NCI-H1105 (cell line): ENCODE results near the gene DLG2.

Experiments
- DNase-seq: peaks from one replicate; lab custom pipeline; 2025; lab: John Stamatoyannopoulos, UW

DLG2 gene

DNA sequence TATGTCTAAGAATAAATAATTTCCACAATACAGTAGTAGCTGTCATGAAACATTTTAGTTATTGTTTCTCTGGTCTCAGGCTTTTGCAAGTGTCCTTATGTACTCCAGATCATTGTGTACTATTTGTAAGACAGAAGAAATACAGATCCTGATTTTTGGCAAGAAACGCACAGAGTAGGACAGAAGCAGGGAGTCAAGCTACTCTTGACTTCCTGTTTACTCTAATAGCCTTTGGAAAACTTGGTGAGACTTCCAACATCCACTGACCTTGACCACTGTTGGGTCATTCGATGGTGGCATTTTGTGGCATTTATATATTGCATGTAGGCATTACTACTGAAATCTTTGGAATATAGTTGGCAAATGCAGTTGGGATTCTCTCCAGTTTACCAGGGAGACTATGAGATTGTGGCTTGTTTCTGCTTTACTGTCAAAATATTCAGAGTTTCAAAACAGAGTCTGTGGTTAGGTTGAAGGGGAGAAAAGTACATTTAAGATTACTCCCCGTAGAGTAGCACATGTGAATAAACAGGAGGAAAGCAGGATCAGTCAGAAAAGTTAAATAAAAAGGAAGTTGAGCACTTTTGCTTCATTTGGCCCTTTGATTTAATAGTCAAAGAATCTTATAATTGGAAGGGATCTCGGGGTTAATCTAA is 1614.8 kb downstream of the DLG2 start:
- DNase-seq = no peak

DNA sequence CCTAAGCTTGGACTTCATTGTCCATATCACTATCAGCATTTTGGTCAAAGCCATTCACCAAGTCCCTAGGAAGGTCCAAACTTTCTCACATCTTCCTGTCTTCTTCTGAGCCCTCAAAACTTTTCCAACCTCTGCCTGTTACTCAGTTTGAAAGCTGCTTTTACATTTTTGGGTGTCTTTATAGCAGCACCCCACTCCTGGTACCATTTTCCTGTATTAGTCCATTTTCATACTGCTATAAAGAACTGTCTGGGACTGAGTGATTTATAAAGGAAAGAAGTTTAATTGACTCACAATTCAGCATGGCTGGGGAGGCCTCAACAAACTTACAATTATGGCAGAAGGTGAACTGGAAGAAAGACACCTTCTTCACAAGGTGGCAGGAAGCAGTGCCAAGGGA is 1624.0 kb downstream of the DLG2 start:
- no peak for DNase-seq

DNA sequence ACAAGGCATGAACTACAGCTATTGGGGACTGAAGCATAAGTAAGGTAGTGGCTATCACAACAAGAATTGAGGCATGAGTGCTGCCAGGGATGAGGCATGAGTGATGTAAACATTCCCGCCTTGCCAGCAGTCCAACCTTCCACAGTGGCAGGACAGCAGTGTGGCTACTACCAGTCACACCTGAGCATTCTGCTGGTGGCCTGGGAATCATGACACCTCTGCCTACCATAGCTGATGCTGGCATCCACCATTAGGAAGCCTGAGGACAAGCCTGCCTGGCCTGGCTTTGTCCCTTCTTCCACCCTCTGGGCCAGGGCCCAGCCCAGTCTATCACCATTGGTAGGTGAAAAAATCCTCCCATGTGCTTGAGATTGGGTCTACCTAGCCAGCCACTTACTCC is 1628.2 kb downstream of the DLG2 start:
- DNase-seq = no peak

DNA sequence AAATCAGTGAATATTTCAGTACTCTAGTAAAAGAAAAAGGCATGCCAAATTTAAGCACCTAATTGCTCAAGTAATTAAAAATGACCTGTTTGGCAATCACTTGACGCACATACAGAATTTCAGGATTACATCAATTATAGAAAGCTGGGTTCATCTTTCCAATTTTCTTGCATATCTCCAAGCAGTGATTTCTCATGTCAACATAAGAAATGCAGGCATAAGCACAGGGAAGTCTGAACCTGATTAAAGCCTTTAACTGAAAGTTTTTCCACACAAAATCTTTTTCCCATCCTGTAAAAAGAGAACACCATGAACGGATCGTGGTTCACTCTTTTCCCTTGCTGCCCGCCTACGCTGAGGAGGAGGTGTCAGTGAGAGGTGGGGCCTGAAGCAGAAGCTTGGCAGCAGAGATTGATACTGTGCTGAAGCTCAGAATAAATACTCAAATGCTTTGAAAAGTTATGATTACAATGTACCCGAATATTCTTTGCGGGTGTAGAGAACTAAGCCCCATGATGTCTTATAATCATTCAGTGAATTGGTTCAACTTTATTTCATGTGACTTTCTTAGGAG is 1636.9 kb downstream of the DLG2 start:
- DNase-seq = no peak

DNA sequence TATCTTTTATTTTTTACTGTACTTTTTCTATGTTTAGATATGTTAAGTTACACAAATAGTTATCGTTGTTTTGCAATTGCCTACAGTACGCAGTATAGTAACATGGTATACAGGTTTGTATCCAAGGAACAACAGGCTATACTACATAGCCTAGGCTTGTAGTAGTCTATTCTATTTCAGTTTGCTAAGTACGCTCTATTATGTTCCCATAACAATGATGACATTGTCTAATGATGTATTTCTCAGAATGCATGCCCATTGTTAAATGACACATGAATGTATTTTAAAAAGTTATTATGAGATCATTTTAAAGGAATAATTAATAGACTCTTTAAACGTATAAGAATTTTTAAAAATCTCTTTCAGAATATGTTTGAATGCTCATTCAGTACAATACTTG is 1644.3 kb downstream of the DLG2 start:
- DNase-seq = no peak

DNA sequence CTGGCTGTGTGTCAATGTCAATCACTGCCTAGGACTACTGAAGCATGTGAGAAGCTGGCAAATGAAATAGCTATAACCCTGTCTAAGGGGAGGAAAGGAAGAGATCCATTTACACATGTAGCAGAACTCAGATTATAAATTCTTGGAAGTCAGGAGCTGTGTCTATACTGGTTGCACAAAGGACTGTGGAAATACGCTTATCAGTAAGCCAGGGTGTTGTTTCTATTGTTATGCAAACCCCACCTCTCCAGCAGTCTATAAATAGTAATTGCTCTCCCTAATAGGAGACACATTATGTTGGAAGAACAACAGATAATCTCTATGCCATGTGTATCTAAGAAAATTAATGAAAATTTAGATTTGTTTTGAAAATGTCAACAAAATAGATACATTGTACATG is 1647.6 kb downstream of the DLG2 start:
- no peak for DNase-seq

DNA sequence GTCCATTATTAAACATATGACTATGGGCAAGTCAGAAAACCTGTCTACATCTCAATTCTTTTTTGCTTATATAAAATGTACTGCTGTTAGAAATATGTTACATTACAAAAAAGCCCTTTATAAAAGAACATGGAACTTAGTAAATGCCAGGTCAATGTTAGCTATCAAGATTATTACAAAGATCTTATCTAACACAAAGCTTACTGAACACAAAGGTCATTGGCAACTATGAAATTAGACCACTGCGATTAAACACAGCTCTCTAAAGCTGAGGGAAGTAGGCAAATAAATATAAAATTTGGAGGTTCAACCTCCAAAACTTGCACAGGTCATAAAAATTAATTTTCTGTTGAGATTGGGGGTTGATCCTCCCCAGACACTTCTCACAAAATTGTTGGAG is 1648.2 kb downstream of the DLG2 start:
- no peak for DNase-seq

DNA sequence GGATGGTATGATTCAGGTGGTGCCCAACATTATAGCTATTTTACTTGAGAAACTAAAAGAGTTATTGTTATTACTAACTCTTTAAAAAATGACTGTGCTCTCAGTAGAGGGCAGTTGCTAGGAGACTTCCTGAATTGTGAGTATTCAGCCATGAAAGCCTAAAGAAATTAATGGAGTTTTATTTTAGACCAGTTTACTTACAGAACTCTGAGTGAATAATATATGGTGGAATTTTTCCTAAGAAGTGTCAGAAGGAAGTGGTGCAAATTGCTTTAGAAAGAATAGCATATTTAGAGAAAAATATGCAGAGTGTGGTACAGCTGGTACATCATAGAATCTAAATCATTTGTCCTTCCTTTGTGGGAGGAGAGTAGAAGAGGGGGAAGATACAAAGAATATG is 1651.1 kb downstream of the DLG2 start:
- no peak for DNase-seq

DNA sequence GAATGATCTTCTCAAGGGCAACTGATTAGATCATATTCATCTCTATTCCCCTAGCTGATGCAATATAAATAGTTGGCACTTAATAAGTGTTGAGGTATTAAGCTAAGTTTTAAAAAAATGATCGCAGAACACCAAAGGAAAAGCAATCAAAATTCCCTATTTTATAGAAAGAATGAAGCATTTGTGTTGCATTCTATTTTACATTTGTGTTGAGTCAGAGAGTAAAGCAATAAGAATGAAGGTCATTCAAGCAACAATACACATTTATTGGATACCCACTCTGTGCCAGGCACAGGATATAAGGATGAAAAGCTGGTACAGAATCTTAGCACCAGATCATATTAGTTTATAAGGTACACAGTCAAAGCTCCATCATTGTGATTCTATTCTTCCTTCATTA is 1654.6 kb downstream of the DLG2 start:
- no peak for DNase-seq

DNA sequence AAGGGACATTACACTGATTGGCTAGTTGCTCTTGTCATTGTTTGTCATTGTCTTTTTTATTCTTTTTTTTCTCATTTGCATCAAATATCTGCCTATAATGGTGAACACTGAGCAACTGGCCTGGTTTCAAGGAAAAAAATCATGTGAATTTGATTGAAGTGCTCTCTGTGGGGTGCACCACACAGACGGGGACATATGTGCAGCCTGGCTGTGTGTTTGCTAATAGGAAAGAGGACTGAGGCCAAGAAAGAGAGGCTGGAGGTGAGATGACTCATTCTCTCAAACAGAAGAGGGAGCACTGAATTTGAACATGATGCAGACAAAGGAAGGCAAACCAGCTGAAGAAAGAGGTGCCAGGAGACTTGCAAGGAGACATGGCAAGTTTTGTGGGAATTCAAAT is 1656.1 kb downstream of the DLG2 start:
- DNase-seq = no peak

DNA sequence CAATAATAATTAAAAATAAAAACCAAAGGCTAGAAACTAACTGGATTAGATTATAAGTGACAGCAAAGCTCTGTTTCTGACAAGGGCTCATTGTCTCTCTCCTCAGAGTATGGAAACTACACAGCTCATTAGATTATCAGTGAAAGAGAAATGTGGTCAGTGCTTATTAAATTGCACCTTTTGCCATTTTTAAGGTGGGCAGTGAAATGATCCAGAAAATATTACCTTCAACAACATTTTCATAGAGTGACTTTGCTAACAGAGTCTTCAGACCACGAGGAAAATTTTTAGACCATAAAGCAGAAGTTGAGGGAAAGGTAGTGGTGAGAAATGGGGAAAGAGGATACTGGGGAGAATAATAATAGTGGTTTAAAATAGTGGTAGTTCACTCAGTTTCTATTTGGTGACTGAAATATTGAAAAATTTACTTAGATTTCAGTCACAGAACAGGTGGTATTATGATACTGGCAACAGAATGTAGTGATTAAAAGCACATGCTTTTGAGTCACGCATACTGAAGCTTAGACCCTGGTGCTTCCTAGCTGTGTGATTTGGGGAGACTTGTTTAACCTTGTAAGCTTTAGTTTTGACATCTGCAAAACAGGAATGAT is 1657.0 kb downstream of the DLG2 start:
- no peak for DNase-seq

DNA sequence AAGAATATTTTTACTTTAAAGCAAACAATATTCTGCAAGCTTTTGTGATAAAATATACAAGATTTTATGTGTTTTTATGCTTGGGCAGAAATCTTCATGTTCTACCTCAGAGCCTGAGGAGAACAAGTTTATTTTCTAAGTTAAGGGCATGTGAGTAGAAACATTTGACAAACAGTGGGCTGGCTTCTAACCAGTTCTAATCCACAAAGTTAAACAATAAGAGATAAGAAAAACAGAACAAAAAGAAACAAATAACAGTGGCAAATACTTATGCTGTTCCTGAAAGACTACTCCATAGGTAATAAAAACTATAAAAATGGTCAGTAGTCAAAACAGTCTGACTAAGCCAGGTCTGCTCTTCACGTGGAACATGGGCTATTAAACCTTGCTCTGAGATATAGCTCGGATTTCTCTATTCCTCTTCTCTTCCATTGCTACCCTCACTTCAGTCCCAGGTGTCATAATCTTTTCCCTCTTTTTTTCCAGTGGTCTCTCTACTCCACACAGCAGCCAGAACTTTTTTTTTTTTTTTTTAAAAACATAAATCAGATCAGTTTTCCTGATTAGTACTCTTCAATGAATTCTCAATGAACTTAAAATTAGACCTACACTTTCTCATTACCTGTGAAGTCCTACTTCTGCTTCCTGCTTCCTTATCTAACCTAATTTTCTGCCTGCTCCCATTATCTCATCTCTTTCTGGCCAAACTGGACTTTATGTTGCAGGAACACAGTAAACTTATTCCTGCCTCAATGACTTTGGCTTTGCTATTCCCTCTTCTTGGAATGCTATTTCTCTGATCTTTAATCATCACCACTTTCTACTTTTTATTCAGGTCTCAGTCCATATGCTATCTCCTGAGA is 1669.9 kb downstream of the DLG2 start:
- DNase-seq = no peak

DNA sequence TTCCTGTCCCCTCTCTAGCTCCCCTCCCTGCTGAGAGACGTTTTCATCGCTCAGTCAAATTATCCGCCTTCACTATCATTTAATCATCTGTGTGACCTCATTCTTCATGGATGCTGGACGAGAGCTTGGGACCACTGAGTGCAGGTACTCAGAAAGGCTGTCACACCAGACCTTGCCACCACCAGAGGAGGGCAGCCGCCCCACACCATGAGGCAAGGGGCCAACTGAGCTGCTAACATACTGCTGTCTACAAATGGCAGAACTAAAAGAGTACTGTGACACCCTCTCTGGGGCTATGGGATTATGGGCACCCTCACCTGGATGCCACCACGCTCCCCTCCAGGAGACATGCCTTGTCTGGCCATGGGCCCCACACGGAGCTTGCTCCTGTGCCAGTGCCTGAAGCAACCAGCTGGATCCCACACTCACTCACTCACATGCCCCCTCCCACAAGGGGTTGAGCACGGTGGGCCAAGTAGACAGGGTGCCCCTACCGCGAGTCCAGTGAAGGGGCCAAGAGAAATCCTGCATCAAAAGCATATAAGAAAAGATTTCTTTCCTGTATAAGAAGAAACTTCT is 1670.9 kb downstream of the DLG2 start:
- no peak for DNase-seq

DNA sequence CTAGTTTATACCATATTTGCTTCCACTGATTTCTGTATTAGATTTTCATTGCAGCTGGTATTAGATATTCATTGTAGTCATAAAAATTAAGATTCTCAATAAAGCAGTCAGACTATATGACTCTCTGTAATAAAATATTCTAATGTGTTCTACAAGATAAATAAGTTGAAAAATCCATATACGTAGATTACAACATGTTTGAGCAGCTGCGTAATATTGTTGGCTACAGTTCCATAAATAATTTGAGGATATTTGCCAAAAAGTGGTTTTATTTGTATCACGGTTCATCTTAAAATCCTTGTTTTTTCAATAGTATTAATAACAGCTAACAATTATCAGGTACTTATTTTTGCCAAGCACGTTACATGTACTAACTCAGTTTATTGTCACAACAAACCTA is 1672.4 kb downstream of the DLG2 start:
- no peak for DNase-seq

DNA sequence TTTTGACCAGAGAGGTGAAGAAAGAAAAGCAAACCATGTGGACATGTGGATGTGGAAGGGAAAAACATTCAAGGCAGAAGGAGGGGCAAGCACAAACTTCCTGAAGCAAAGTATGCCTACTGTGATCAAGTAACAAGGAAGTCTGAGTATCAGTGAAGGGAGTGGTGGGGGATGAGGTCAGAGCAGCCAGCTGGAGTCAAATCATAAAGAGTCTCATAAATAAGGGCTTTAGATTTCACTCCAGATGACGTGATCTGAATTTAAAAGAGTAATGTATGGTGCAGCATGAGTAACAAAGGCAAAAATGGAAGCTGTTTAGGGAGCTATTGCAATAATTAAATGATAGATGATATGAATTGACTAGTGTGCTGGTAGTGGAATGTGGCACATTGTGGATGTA is 1675.6 kb downstream of the DLG2 start:
- DNase-seq = no peak

DNA sequence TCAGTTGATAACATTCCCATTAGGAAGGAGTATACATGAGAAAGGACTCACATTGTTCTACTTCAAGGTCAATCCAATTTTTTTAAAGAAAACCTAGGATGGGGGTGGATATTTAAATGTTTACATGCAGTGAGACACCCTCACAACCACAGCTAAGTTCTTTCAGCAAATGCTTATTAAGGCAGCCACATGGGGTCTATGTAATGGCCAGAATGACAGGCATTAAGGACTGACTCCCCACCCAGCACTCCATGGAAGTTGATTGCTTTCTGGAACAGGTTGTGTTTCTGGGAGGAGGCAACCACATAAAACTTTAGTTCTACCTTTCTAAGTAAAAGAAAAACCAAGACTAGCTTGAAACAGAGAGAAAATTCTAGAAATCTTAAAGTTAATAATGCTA is 1678.9 kb downstream of the DLG2 start:
- DNase-seq = no peak

DNA sequence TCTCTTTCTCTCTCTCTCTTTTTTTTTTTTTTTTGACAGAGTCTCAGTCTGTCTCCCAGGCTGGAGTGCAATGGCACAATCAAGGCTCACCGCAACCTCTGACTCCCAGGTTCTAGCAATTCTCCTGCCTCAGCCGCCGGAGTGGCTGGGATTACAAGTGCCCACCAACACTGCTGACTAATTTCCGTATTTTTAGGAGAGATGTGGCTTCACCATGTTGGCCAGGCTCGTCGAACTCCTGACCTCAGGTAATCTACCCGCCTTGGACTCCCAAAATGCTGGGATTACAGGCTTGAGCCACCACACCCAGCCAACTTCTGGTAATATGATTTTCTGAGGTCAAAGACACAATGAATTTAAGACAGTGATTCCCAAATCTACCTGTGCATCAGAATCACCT is 1681.2 kb downstream of the DLG2 start:
- no peak for DNase-seq

DNA sequence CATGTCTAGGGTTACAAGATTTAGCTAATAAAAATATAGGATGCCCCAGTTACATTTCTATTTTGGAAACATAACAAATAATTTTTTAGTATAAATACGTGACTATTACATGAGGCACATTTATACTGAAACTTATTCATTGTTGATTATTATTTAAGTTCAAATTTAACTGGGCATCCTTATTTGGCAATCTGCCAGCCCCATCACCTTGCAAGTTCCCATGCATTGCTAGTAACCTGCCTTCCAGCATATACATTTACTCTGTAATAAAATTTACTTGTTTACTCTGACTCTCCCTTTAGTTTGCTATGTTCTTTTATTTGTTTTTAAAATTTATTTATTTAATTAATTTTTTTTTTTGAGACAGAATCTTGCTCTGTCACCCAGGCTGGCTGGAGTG is 1686.1 kb downstream of the DLG2 start:
- no peak for DNase-seq

DNA sequence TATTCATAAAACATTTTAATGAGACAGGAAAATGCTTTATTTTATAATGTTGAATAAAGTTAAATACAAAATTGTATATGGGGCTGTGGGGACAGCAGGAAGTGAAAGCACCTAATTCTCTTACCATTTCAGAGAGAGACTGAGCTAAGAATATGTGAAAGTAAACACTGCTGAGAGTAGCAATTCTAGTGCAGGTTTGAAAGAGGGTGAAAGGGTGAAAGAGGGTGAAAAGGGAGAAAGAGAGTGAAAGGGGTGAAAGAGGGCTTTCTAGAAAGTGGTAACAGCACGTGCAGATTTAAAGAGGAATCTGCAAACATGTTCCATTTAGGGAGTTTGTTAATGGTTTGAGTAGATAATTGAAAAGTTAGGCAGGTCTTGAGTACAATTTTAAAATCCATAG is 1689.0 kb downstream of the DLG2 start:
- DNase-seq = no peak

DNA sequence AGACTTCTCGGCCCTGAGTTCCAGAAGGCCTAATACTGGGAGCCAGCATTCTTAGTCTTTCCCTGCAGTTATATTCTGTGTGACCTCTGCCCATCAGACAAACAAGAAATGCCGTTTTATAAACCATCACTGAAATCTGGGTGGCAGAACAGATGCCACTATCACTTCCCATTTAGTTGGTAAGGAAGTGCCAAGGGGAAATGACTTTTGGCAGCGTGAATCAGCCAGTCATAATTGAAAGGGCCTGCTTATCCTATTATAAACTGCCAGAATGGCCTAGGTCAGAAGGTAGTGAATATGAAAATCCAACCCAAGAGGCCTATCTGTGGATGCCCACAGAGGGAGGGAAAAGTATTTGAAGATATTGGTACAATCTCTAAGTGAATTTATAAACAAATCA is 1694.1 kb downstream of the DLG2 start:
- DNase-seq = no peak

DNA sequence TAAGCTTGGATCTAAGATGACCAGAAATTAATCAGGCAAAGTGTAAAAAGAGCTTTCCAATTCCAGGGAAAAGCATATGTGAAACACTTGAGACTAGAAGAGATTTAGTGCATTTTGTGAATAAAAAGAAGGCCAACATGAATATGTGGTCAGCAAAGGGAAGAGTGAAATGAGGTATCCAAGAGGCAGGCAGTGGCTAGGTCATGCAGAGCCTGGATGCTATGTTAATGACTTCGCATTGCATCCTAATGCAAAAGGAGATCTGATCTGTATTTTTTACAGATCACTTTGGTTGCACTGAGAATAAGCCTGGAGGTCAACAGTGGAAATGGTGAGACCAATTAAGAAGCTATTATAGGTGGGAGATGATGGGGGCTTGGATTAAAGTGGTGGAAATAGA is 1699.7 kb downstream of the DLG2 start:
- DNase-seq = no peak

DNA sequence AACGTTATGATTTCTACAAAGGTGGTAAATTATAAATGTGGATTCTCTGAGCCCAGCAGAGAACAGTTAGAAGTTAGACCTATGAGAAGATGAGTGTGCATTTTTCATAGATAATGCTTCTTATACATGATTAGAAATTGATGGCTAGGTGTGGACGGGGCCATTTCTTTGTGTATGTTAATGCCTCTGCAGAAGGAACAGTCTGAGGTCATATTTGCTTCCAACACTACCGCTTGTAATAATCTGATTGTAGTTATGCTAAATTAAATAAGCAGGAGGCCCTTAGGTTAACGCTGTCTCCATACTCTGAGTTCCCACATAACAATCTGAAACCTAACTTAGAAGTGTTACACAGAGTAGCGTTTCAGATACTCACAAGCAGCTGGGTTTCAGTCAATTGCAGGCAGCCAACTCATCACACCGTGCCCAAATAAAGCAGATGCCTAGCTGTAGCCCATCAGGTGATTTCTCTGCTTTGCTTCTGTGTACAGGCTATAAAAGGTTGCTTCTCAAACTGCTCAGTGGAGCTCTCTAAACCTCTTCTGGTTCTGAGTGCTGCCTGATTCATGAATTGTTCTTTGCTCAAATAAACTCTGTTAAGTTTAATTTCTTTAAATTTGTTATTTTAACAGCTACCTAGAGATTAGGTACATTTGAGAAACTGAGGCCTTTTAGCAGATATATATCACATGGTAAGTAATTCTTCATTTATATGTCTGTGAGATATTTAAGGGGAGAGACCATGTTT is 1702.2 kb downstream of the DLG2 start:
- no peak for DNase-seq
